HS-5 (cell line): ENCODE measurements around the gene LSS.
"Not testable (repeated sequence)": the region's sequence is repeated elsewhere in the genome, so short reads cannot be mapped to it uniquely, and the experiment has no call there.

Experiments used
- DNase-seq: peaks from one replicate; pipeline ENCODE4 v3.0.0-alpha.2; 2012; ENCODE audit warnings: low read depth

Gene LSS

GRCh38 chr21:46152927-46153246, 75.7 kb downstream of the LSS start:
- DNase-seq = no peak

GRCh38 chr21:46151989-46152926, 76.3 kb downstream of the LSS start:
- DNase-seq = no peak

- DNase-seq = no peak
Observed at GRCh38 chr21:46151261-46151988, 77.1 kb downstream of the LSS start.

GRCh38 chr21:46150491-46151121, 78.0 kb downstream of the LSS start:
- DNase-seq = no peak

- DNase-seq = no peak
Observed at GRCh38 chr21:46150073-46150472, 78.5 kb downstream of the LSS start.

GRCh38 chr21:46149205-46149901, 79.2 kb downstream of the LSS start:
- DNase-seq = no peak

- no peak for DNase-seq
Observed at GRCh38 chr21:46148106-46148505, 80.5 kb downstream of the LSS start.

GRCh38 chr21:46147429-46147828, 81.1 kb downstream of the LSS start:
- DNase-seq = not testable (repeated sequence)

GRCh38 chr21:46146856-46147255, 81.7 kb downstream of the LSS start:
- no peak for DNase-seq

GRCh38 chr21:46145840-46146691, 82.5 kb downstream of the LSS start:
- DNase-seq = no peak

- no peak for DNase-seq
Observed at GRCh38 chr21:46145159-46145839, 83.3 kb downstream of the LSS start.

- DNase-seq = no peak
Observed at GRCh38 chr21:46144464-46145070, 84.0 kb downstream of the LSS start.

GRCh38 chr21:46142582-46143473, 85.7 kb downstream of the LSS start:
- DNase-seq = no peak

- no peak for DNase-seq
Observed at GRCh38 chr21:46141767-46142581, 86.6 kb downstream of the LSS start.

GRCh38 chr21:46140352-46141003, 88.1 kb downstream of the LSS start:
- DNase-seq = not testable (repeated sequence)

- no peak for DNase-seq
Observed at GRCh38 chr21:46139686-46140085, 88.9 kb downstream of the LSS start.

GRCh38 chr21:46138383-46138970, 90.1 kb downstream of the LSS start:
- DNase-seq = no peak
